ENCODE measurements around the gene CD82. TPM values are rescaled to one million over a fixed set of nuclear protein-coding genes. Genes with fewer than 3 reads are reported as not detected.

Gene CD82
- total and polyA plus RNA-seq, 12 donors, result 18.5 to 70.4 (median 35.2) TPM

DNA sequence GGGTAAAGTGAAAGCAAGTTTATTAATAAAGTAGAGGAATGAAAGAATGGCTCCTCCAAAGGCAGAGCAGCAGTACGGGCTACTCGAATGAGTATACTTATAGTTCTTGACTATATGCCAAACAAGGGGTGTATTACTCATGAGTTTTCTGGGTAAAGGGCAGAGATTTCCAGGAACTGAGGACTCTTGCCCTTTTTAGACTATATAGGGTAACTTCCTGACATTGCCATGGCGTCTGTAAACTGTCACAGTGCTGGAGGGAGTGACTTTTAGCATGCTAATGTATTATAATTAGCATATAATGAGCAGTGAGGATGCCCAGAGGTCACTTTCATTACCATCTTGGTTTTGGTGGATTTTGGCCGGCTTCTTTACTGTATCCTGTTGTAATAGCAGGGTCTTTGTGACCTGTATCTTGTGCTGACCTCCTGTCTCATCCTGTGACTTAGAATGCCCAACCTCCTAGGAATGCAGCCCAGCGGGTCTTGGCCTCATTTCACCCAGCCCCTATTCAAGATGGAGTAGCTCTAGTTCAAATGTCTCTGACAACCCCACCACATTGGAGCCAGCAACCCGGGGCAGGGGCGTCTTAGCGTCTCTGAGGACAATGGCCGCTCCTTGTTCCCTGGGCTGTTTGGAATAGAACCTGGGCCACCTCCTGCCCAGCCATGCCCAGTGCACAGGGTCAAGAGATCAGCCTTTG lies 34.9 kb upstream of the CD82 start:
- Histone ChIP-seq H3K4me1 (peaks cover 0 to 22% (median 5%) of the 10 kb centered on the region in 9 donors), H3K27ac (peak overlapping the region in 1 of 10 donors; percentile 44), H3K4me3 (no peak overlapping the region), H3K36me3 (no peaks in the 10 kb centered on the region), H3K27me3 (no peaks in the 10 kb centered on the region), H3K9me3 (no peaks in the 10 kb centered on the region)
- 71 to 81% methylated on average over 9 of the region's 9 CpGs for WGBS, 2 donors
- ATAC-seq (no peak), DNase-seq (no peak)
- intact Hi-C loops (cut with DNase I), result loop anchor here in 5 of 10 donors (10.0 kb wide), 3 partner anchors 96 to 426 kb away; no protein-coding TSS in a partner anchor
- TF ChIP-seq CTCF (IDR thresholded peaks at IDR 0.05), result no peak

DNA sequence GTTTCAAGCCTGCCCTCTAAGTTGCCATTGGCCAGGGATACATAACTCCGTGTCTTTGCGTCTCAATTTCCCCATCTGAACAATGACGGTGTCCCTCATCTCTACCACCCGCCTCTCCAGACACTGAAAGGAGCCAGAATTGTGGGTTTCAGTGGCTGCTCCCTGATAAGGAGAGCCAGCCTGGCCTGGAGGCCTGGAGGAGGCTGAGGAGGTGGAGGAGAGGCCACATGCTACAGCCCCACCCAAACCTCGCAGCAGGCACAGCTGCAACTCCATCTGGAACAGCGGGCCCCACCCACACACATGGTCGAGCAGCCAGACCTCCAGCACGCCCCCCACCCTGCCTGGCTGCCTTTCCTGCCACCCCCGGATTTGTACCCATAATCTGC lies 34.4 kb upstream of the CD82 start:
- H3K4me1 ChIP-seq, result peaks cover 0 to 20% (median 4%) of the 10 kb centered on the region in 9 donors
- H3K27ac ChIP-seq, result no peak overlapping the region
- no peaks in the 10 kb centered on the region for H3K9me3 ChIP-seq
- no peaks in the 10 kb centered on the region for H3K36me3 ChIP-seq
- no peak for TF ChIP-seq CTCF (IDR thresholded peaks at IDR 0.05)
- intact Hi-C loops (cut with DNase I), result loop anchor here in 5 of 10 donors (10.0 kb wide), 3 partner anchors 96 to 426 kb away; no protein-coding TSS in a partner anchor
- peaks cover 0 to 3% (median 0%) of the 10 kb centered on the region in 7 donors for H3K27me3 ChIP-seq
- H3K4me3 ChIP-seq, result no peak overlapping the region
- WGBS, 2 donors, result 65 to 83% methylated on average over 9 of the region's 9 CpGs
- DNase-seq (no peak), ATAC-seq (peak in 2 of 8 donors; percentile 40 to 63)

DNA sequence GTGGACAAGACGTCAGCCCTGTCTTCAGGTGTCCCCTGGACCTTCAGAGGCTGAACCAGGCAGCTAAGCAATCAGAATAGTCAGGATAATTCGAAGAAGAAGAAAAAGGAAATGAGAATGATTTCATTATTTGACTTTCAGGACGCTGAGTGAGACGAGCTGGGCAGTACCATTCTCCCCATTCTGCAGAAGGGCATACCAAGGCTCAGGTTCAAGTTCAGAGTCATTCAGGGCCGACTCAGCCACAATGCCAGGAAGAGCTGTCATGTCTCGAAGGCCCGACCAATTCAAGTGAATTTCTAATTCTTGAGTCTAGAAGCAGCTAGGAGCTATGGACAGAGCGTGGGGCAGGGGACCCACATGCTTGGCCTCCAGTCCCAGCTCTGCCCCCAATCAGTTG lies 33.8 kb upstream of the CD82 start:
- H3K27me3 ChIP-seq, result peaks cover 0 to 3% (median 0%) of the 10 kb centered on the region in 7 donors
- DNase-seq (no peak), ATAC-seq (no peak)
- H3K4me1 ChIP-seq, result peaks cover 0 to 20% (median 4%) of the 10 kb centered on the region in 9 donors
- no peak overlapping the region for H3K4me3 ChIP-seq
- TF ChIP-seq CTCF (IDR thresholded peaks at IDR 0.05), result no peak
- H3K9me3 ChIP-seq, result no peaks in the 10 kb centered on the region
- no peak overlapping the region for H3K27ac ChIP-seq
- no peaks in the 10 kb centered on the region for H3K36me3 ChIP-seq
- intact Hi-C loops (cut with DNase I), result loop anchor here in 5 of 10 donors (10.0 kb wide), 3 partner anchors 97 to 427 kb away; no protein-coding TSS in a partner anchor
- WGBS, 2 donors, result 91 to 92% methylated on average over 8 of the region's 8 CpGs

DNA sequence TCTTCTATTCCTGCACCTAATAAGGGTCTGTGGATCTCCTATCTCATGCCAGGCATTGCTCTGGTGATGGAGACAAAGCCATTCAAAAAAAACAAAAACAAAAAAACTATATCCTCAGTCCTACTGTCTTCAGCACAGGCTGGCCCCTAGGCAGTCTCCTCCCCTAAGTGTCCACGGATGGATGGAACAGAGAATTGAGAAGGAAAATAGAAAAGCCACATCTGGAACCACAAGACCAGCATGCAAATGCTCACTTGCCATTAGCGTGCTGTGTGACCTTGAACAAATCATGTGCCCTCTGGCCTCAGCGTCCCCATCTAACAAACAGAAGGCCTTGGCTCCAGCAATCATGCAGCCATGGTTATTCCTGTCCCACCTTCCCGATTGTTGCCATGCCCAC lies 32.7 kb upstream of the CD82 start:
- H3K27ac ChIP-seq, result no peak overlapping the region
- intact Hi-C loops (cut with DNase I), result loop anchor here in 5 of 10 donors (10.0 kb wide), 3 partner anchors 98 to 428 kb away; no protein-coding TSS in a partner anchor
- ATAC-seq (no peak), DNase-seq (no peak)
- H3K27me3 ChIP-seq, result peaks cover 0 to 3% (median 0%) of the 10 kb centered on the region in 7 donors
- H3K36me3 ChIP-seq, result no peaks in the 10 kb centered on the region
- H3K4me3 ChIP-seq, result no peak overlapping the region
- H3K4me1 ChIP-seq, result peaks cover 0 to 20% (median 0%) of the 10 kb centered on the region in 9 donors
- TF ChIP-seq CTCF (IDR thresholded peaks at IDR 0.05), result no peak
- 62 to 79% methylated on average over 4 of the region's 4 CpGs for WGBS, 2 donors
- no peaks in the 10 kb centered on the region for H3K9me3 ChIP-seq

All from heart right ventricle (tissue), 16 donors.